Measurements from ENCODE around the gene BPIFA1. TPM values are rescaled to one million over a fixed set of nuclear protein-coding genes. Genes with fewer than 3 reads are reported as not detected.

The BPIFA1 gene
- total and polyA plus RNA-seq, 4 experiments from 2014 or later, result not detected

- CTCF ChIA-PET (ENCODE audit: partially characterized antibody), result no interaction called here
Observed at GRCh38 chr20:33203444-33203843, 32.4 kb upstream of the BPIFA1 start.

GRCh38 chr20:33209789-33210188 lies 26.0 kb upstream of the BPIFA1 start:
- peak in 4 of 5 donors; percentile 10 to 22 (median 21) for DNase-seq
- H3K27me3 Mint-ChIP-seq, result peaks cover 23 to 46% of the 10 kb centered on the region in 2 donors
- no peaks in the 10 kb centered on the region for H3K9me3 ChIP-seq (ENCODE audit: control insufficient read depth in 1 of 2, low read length in 2 of 2)
- H3K9me3 Mint-ChIP-seq, result peaks cover 0 to 5% (median 2%) of the 10 kb centered on the region in 8 donors
- H3K27me3 ChIP-seq (ENCODE audit: insufficient read depth, low read length), result no peaks in the 10 kb centered on the region
- intact Hi-C loops (cut with micrococcal nuclease), result loop anchor here (5.0 kb wide), 1 partner anchor 307 kb away; no protein-coding TSS in a partner anchor
- H3K27ac ChIP-seq (ENCODE audit: low read depth, low read length), result no peak overlapping the region
- H3K4me3 ChIP-seq (ENCODE audit: low read length in 2 of 2), result no peak overlapping the region
- H3K4me1 ChIP-seq (ENCODE audit: insufficient read depth, low read length), result no peaks in the 10 kb centered on the region
- H3K36me3 ChIP-seq (ENCODE audit: insufficient read depth, low read length), result no peaks in the 10 kb centered on the region
- no peak overlapping the region for H3K27ac Mint-ChIP-seq
- H3K36me3 Mint-ChIP-seq, result no peaks in the 10 kb centered on the region
- H3K4me1 Mint-ChIP-seq, result peaks cover 0 to 4% (median 2%) of the 10 kb centered on the region in 4 donors
- POLR2A ChIA-PET (ENCODE audit: partially characterized antibody), result no interaction called here
- CTCF ChIA-PET (ENCODE audit: partially characterized antibody), result no interaction called here
- no peak overlapping the region for H3K4me3 Mint-ChIP-seq

More at GRCh38 chr20:33203444-33203843, 32.4 kb upstream of the BPIFA1 start:
- H3K27ac Mint-ChIP-seq, result no peak overlapping the region
- POLR2A ChIA-PET (ENCODE audit: partially characterized antibody), result no interaction called here
- no peak for DNase-seq
- H3K4me1 Mint-ChIP-seq, result no peaks in the 10 kb centered on the region
- Histone ChIP-seq H3K36me3 (ENCODE audit: insufficient read depth, low read length) (no peaks in the 10 kb centered on the region), H3K4me3 (ENCODE audit: low read length in 2 of 2) (no peak overlapping the region), H3K4me1 (ENCODE audit: insufficient read depth, low read length) (no peaks in the 10 kb centered on the region), H3K9me3 (ENCODE audit: control insufficient read depth in 1 of 2, low read length in 2 of 2) (no peaks in the 10 kb centered on the region), H3K27me3 (ENCODE audit: insufficient read depth, low read length) (no peaks in the 10 kb centered on the region), H3K27ac (ENCODE audit: low read depth, low read length) (no peak overlapping the region)
- no peak overlapping the region for H3K4me3 Mint-ChIP-seq
- peaks cover 0 to 3% (median 0%) of the 10 kb centered on the region in 8 donors for H3K9me3 Mint-ChIP-seq
- intact Hi-C loops (cut with micrococcal nuclease), result no loop called here
- no peaks in the 10 kb centered on the region for H3K36me3 Mint-ChIP-seq
- H3K27me3 Mint-ChIP-seq, result peaks cover 15 to 30% of the 10 kb centered on the region in 2 donors

- CTCF ChIA-PET (ENCODE audit: partially characterized antibody), result no interaction called here
- Histone ChIP-seq H3K4me3 (ENCODE audit: low read length in 2 of 2) (no peak overlapping the region), H3K27ac (ENCODE audit: low read depth, low read length) (no peak overlapping the region), H3K4me1 (ENCODE audit: insufficient read depth, low read length) (no peaks in the 10 kb centered on the region), H3K36me3 (ENCODE audit: insufficient read depth, low read length) (no peaks in the 10 kb centered on the region), H3K9me3 (ENCODE audit: control insufficient read depth in 1 of 2, low read length in 2 of 2) (no peaks in the 10 kb centered on the region), H3K27me3 (ENCODE audit: insufficient read depth, low read length) (no peaks in the 10 kb centered on the region)
- H3K9me3 Mint-ChIP-seq, result peaks cover 0 to 5% (median 2%) of the 10 kb centered on the region in 8 donors
- H3K36me3 Mint-ChIP-seq, result no peaks in the 10 kb centered on the region
- POLR2A ChIA-PET (ENCODE audit: partially characterized antibody), result no interaction called here
- no peak for DNase-seq
- H3K27me3 Mint-ChIP-seq, result peaks cover 24 to 49% of the 10 kb centered on the region in 2 donors
- no peak overlapping the region for H3K27ac Mint-ChIP-seq
- H3K4me1 Mint-ChIP-seq, result peaks cover 0 to 4% (median 2%) of the 10 kb centered on the region in 4 donors
- intact Hi-C loops (cut with micrococcal nuclease), result loop anchor here (5.0 kb wide), 1 partner anchor 308 kb away; no protein-coding TSS in a partner anchor
- no peak overlapping the region for H3K4me3 Mint-ChIP-seq
Observed at GRCh38 chr20:33210371-33210770, 25.4 kb upstream of the BPIFA1 start.

GRCh38 chr20:33211817-33212424 lies 23.9 kb upstream of the BPIFA1 start:
- no peak overlapping the region for H3K27ac Mint-ChIP-seq
- H3K27ac ChIP-seq (ENCODE audit: low read depth, low read length), result no peak overlapping the region
- intact Hi-C loops (cut with micrococcal nuclease), result loop anchor here (5.0 kb wide), 1 partner anchor 310 kb away; no protein-coding TSS in a partner anchor
- H3K27me3 Mint-ChIP-seq, result peaks cover 26 to 57% of the 10 kb centered on the region in 2 donors
- H3K4me1 Mint-ChIP-seq, result peaks cover 0 to 4% (median 2%) of the 10 kb centered on the region in 4 donors
- CTCF ChIA-PET (ENCODE audit: partially characterized antibody), result interaction anchor here (1.3 to 1.6 kb wide), 2 partner anchors 9 to 311 kb away, joined by 4 to 5 read pairs; no protein-coding TSS in a partner anchor
- H3K4me1 ChIP-seq (ENCODE audit: insufficient read depth, low read length), result no peaks in the 10 kb centered on the region
- POLR2A ChIA-PET (ENCODE audit: partially characterized antibody), result no interaction called here
- no peaks in the 10 kb centered on the region for H3K36me3 Mint-ChIP-seq
- no peaks in the 10 kb centered on the region for H3K36me3 ChIP-seq (ENCODE audit: insufficient read depth, low read length)
- no peaks in the 10 kb centered on the region for H3K27me3 ChIP-seq (ENCODE audit: insufficient read depth, low read length)
- peaks cover 0 to 7% (median 3%) of the 10 kb centered on the region in 8 donors for H3K9me3 Mint-ChIP-seq
- H3K4me3 Mint-ChIP-seq, result no peak overlapping the region
- peak in 2 of 5 donors; percentile 8 to 15 for DNase-seq
- H3K9me3 ChIP-seq (ENCODE audit: control insufficient read depth in 1 of 2, low read length in 2 of 2), result no peaks in the 10 kb centered on the region
- no peak overlapping the region for H3K4me3 ChIP-seq (ENCODE audit: low read length in 2 of 2)

- Mint-ChIP-seq H3K36me3 (no peaks in the 10 kb centered on the region), H3K4me3 (no peak within 1 kb of the TSS), H3K27ac (no peak within 1 kb of the TSS), H3K27me3 (peaks cover 24 to 27% of the 10 kb centered on the region in 2 donors), H3K4me1 (no peaks in the 10 kb centered on the region), H3K9me3 (peaks cover 0 to 4% (median 0%) of the 10 kb centered on the region in 8 donors)
- ChIA-PET CTCF (ENCODE audit: partially characterized antibody) (no interaction called here), POLR2A (ENCODE audit: partially characterized antibody) (no interaction called here)
- H3K36me3 ChIP-seq (ENCODE audit: insufficient read depth, low read length), result no peaks in the 10 kb centered on the region
- no peaks in the 10 kb centered on the region for H3K9me3 ChIP-seq (ENCODE audit: control insufficient read depth in 1 of 2, low read length in 2 of 2)
- intact Hi-C loops (cut with micrococcal nuclease), result no loop called here
- no peak for DNase-seq
- H3K4me1 ChIP-seq (ENCODE audit: insufficient read depth, low read length), result no peaks in the 10 kb centered on the region
- no peak within 1 kb of the TSS for H3K27ac ChIP-seq (ENCODE audit: low read depth, low read length)
- no peaks in the 10 kb centered on the region for H3K27me3 ChIP-seq (ENCODE audit: insufficient read depth, low read length)
- no peak within 1 kb of the TSS for H3K4me3 ChIP-seq (ENCODE audit: low read length in 2 of 2)
Observed at GRCh38 chr20:33217052-33217451, 18.7 kb upstream of the BPIFA1 start, which contains the start of gene BPIFA3. TSS of gene BPIFA3 (plus strand) at chr20:33217352. CDS start at chr20:33217537, 185 bp downstream.

GRCh38 chr20:33224399-33224798 lies 11.4 kb upstream of the BPIFA1 start:
- Histone ChIP-seq H3K4me1 (ENCODE audit: insufficient read depth, low read length) (no peaks in the 10 kb centered on the region), H3K9me3 (ENCODE audit: control insufficient read depth in 1 of 2, low read length in 2 of 2) (no peaks in the 10 kb centered on the region), H3K36me3 (ENCODE audit: insufficient read depth, low read length) (no peaks in the 10 kb centered on the region), H3K27ac (ENCODE audit: low read depth, low read length) (no peak overlapping the region), H3K27me3 (ENCODE audit: insufficient read depth, low read length) (no peaks in the 10 kb centered on the region), H3K4me3 (ENCODE audit: low read length in 2 of 2) (no peak overlapping the region)
- Mint-ChIP-seq H3K9me3 (peaks cover 0 to 3% (median 0%) of the 10 kb centered on the region in 8 donors), H3K27ac (no peak overlapping the region), H3K4me1 (no peaks in the 10 kb centered on the region), H3K27me3 (peaks cover 20 to 22% of the 10 kb centered on the region in 2 donors), H3K4me3 (no peak overlapping the region), H3K36me3 (no peaks in the 10 kb centered on the region)
- POLR2A ChIA-PET (ENCODE audit: partially characterized antibody), result no interaction called here
- DNase-seq, result no peak
- CTCF ChIA-PET (ENCODE audit: partially characterized antibody), result no interaction called here
- intact Hi-C loops (cut with micrococcal nuclease), result no loop called here

GRCh38 chr20:33229843-33230242 lies 6.0 kb upstream of the BPIFA1 start:
- ChIA-PET CTCF (ENCODE audit: partially characterized antibody) (no interaction called here), POLR2A (ENCODE audit: partially characterized antibody) (no interaction called here)
- Mint-ChIP-seq H3K36me3 (no peaks in the 10 kb centered on the region), H3K9me3 (peaks cover 0 to 2% (median 0%) of the 10 kb centered on the region in 8 donors), H3K4me3 (no peak overlapping the region), H3K4me1 (no peaks in the 10 kb centered on the region), H3K27me3 (peaks cover 14 to 30% of the 10 kb centered on the region in 2 donors), H3K27ac (no peak overlapping the region)
- no peak overlapping the region for H3K4me3 ChIP-seq (ENCODE audit: low read length in 2 of 2)
- no peak overlapping the region for H3K27ac ChIP-seq (ENCODE audit: low read depth, low read length)
- H3K4me1 ChIP-seq (ENCODE audit: insufficient read depth, low read length), result no peaks in the 10 kb centered on the region
- H3K36me3 ChIP-seq (ENCODE audit: insufficient read depth, low read length), result no peaks in the 10 kb centered on the region
- no peak for DNase-seq
- intact Hi-C loops (cut with micrococcal nuclease), result no loop called here
- H3K27me3 ChIP-seq (ENCODE audit: insufficient read depth, low read length), result no peaks in the 10 kb centered on the region
- no peaks in the 10 kb centered on the region for H3K9me3 ChIP-seq (ENCODE audit: control insufficient read depth in 1 of 2, low read length in 2 of 2)
